ENCODE data around the gene PDE6B.

DNA sequence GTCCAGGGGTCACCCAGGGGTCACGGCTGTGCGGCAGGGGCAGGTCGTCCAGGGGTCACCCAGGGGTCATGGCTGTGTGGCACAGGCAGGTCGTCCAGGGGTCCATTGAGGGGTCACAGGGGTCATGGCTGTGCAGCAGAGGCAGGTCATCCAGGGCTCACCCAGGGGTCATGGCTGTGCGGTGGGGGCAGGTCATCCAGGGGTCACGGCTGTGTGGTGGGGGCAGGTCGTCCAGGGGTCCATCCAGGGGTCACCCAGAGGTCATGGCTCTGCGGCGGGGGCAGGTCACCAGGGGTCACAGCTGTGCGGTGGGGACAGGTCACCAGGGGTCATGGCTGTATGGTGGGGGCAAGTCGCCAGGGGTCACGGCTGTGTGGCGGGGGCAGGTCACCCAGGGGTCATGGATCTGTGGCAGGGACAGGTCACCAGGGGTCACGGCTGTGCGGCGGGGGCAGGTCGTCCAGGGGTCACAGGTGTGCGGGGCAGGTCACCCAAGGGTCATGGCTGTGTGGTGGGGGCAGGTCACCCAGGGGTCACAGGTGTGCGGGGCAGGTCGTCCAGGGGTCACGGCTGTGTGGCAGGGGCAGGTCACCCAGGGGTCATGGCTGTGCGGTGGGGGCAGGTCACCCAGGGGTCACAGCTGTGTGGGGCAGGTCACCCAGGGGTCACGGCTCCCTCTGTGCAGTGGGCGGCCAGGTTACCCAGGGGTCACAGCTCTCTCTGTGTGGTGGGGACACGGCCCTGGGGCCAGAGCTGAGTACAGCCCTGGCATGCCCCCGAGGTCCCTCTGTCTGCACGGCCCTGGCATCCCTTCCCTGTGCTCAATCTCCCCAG lies 32.7 kb downstream of the PDE6B start:
- TF ChIP-seq, protein P1, sequence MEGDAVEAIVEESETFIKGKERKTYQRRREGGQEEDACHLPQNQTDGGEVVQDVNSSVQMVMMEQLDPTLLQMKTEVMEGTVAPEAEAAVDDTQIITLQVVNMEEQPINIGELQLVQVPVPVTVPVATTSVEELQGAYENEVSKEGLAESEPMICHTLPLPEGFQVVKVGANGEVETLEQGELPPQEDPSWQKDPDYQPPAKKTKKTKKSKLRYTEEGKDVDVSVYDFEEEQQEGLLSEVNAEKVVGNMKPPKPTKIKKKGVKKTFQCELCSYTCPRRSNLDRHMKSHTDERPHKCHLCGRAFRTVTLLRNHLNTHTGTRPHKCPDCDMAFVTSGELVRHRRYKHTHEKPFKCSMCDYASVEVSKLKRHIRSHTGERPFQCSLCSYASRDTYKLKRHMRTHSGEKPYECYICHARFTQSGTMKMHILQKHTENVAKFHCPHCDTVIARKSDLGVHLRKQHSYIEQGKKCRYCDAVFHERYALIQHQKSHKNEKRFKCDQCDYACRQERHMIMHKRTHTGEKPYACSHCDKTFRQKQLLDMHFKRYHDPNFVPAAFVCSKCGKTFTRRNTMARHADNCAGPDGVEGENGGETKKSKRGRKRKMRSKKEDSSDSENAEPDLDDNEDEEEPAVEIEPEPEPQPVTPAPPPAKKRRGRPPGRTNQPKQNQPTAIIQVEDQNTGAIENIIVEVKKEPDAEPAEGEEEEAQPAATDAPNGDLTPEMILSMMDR (IDR thresholded peaks at IDR 0.05) = no peak
- TF ChIP-seq KDM1A (IDR thresholded peaks at IDR 0.05; ENCODE audit: low read depth) = no peak
- TF ChIP-seq EP300 (IDR thresholded peaks at IDR 0.05) = no peak
- no peak for TF ChIP-seq POLR2A (IDR thresholded peaks at IDR 0.05; ENCODE audit: low read length)
- no peak for TF ChIP-seq HDAC2 (IDR thresholded peaks at IDR 0.05)
- TF ChIP-seq MAFK (IDR thresholded peaks at IDR 0.05; ENCODE audit: partially characterized antibody) = no peak
- TF ChIP-seq JUN (IDR thresholded peaks at IDR 0.05) = no peak
- TF ChIP-seq RARB (CRISPR knock-in tag; IDR thresholded peaks at IDR 0.05) = no peak
- TF ChIP-seq, protein P2, sequence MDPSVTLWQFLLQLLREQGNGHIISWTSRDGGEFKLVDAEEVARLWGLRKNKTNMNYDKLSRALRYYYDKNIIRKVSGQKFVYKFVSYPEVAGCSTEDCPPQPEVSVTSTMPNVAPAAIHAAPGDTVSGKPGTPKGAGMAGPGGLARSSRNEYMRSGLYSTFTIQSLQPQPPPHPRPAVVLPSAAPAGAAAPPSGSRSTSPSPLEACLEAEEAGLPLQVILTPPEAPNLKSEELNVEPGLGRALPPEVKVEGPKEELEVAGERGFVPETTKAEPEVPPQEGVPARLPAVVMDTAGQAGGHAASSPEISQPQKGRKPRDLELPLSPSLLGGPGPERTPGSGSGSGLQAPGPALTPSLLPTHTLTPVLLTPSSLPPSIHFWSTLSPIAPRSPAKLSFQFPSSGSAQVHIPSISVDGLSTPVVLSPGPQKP (IDR thresholded peaks at IDR 0.05; ENCODE audit: low read depth, low read length) = no peak
- no peak for TF ChIP-seq CHD2 (IDR thresholded peaks at IDR 0.05; ENCODE audit: low read length, partially characterized antibody)
